HG03460 (cell line): ENCODE data around the gene ARG1.

Source experiments
- ATAC-seq: cut with Tn5 transposase; IDR thresholded peaks from one replicate; pipeline ENCODE4 v1.9.1; 2021; ENCODE audit not compliant: unreplicated experiment

Gene ARG1

DNA sequence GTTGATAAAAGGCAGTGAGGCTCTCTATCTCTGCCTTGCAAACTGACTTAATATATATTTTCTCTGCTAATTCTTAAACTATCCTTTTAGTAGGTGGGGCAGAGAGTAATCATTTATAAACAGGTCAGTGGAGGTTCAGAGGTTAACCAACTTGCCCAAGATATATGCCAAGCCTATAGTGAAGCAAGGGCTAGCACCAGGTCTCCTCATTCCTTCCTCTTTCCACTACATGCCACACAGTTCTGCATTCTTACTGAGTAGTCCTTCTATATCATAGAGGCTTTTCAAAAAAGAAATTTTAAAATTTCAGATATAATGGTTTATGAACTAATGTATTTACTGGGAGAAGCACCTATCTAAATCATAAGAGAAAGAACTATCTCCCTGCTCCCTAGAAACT, 8.5 kb downstream of the ARG1 start:
- no peak for ATAC-seq

GRCh38 chr6:131586543-131586942, 13.5 kb downstream of the ARG1 start:
- ATAC-seq: no peak

DNA sequence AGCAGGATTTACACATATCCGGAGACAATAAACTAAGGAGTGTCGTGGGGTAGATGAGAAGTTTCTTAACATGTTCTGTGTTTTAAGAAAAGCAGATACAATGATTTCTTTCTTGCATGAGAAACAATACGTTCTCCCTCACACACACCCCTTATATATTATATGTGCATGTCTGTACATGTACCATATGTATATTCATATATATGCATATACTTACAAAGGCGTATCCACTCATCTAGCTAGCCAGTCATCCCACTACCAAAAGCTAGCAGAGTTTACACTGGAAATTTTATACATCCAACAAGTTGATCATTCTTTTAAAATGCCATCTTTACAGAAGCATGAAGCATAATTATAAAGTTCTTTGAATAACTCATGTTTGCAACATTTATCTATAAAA, 14.9 kb downstream of the ARG1 start:
- no peak for ATAC-seq

DNA sequence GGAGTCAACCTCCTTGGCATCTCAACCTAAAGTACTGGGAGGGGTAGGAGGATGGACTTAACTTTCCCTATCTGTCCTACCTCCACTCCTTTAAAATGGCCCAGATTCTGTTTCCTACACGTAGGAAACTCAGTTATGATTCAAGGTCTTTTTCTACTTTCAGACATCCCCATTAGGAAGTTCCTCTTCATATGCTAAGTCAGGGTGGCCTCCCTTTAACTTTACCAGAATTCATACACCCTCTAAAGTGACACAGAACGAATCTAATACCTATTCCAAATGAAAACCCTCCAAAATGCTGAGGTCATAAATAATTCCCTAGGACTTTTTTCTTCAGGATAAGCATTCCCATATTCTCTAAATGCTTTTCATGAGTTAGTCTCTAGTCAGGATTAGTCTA, 15.6 kb downstream of the ARG1 start:
- ATAC-seq: no peak

- no peak for ATAC-seq
Measured at GRCh38 chr6:131592935-131593334, 19.9 kb downstream of the ARG1 start.

DNA sequence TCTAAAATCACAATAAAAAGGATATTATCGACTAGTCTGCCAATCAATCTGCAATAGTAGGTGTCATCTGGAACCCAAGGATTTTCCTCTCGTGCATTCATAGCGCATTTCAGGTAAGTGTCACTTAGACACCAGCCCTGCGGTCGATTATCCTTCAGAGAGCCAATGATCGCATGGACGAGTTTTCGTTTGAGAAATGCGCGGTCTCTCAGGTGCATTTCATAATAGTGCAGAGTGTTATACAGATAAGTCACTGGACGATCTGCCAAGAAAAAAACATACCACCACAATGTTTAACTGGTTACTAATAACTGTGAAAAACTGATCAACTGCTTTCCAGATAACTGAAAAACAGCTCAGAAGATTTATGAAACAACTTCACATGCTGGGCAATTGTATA, 21.0 kb downstream of the ARG1 start:
- ATAC-seq: no peak

GRCh38 chr6:131597446-131597845, 24.4 kb downstream of the ARG1 start:
- no peak for ATAC-seq

- ATAC-seq: no peak
Measured at GRCh38 chr6:131600716-131601115, 27.7 kb downstream of the ARG1 start.

DNA sequence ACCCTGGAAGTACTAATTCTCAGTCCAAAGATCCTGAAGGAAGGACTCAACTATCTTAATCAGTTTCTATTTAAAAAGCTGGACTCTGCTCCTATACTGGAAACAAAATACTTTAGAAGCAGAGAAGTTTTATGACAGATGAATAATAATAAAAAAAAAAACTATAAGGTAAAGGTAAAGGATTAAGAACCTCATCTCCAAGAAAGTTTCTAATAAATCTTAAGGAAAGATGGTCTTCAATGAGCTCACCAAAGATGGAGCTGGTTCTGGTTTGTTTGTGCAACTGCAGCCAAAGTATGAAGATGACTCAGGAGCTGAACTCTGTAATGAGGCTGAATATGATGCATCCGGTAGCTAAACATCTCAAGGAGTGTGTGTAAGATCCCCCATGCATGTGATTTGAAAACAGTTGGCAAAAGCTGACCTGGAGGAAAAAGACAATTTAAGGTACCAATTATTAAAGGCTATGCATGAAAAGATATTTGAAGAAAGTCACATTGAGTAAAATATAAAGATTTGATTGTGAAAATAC, 29.8 kb downstream of the ARG1 start:
- no peak for ATAC-seq

DNA sequence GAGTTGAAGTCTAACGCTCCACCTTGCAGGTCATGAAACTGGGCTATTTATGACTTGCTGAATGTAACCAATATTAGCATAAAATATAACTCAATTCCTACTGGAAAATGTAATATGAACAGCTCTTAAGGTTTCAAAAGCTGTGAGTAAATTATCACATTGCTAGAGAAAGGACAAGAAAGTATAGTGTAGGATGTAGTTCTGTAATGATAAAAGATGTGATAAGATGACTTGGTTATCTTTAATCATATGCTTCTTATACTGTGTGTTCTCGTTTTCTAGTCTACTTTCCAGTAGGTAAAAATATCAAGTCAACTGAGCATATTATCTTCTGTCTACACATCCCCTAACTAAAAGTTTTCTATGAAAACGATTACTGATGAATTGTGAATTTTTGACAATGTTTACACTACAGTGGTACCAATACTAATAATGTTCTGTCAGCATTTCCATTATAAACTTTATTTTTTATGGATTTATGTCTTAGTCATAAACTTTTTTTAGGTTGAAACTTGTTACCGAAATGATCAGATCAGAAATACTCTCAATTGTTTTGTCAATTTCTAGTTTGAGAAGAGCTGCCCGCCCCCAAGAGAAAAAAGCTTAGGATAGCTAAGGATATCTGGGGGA, 40.4 kb downstream of the ARG1 start:
- ATAC-seq: no peak

DNA sequence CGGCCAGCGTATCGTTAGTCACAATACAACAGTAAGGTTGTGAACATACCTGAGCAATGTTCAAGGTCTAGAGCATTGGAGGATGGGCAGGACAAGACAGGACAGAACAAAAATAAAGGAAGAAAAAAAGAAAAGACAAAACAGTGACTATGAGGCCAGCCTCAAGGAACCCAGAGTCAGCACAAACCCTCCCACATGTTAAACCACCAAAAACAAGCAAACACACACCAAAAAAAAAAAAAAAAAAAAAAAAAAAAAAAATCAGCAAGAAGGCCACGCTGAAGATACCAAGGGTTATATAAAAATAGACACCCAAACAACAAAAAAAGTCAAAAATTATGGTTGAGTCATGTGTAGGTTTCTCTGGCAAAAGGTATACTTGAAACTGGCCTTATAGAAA, 42.2 kb downstream of the ARG1 start:
- ATAC-seq: no peak

DNA sequence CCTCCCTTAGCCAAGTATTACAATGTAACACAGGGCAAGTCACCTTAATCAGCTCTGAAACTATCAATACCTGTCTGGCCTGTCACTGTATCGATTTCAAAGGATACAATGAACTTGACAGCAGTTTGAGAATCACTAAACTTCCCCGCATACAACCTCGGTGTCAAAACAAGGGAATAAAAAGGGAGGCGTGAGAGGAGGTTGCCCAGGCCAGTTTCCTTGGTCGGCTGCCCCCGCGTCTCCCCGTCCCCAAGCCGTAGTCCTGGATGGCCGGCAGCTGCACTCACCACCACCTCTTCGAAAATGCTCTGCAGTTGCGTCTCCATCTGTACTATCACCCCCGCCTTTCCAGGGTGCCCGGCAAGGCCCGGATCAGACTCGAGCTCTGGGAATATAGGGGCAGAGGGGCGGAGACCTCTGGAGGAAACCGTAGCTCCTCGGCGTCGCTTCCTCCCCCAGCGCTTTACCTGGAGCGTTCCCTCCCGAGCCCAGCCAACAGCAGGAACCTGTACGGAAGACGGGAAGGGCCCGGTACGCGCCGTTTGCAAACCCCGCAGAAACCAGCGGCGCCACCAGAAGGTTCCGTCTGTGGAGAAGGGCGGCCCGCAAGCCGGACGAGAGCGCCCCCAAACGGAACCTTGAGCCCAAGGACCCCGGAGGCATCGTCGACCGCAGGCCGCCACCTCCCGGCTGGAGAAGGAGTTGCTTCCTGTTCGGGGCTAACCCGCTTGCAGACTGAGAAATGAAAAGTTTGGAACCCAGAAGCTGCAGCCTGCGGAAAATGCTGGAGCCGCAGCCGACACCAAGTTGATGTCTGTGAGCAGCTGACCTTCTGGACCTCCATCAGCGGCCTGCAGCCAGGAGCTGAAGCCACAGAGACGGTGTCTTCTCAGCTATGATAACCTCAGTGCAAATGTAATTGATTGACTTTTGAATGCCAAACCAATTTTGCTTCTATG, 55.0 kb downstream of the ARG1 start, which contains the start of gene MED23:
TSS of gene MED23 (minus strand) at position 519 of the 959 bp plus-strand sequence. CDS start at position 326, 193 bp downstream.
- peak; percentile 97 for ATAC-seq

GRCh38 chr6:131628726-131629125, 55.7 kb downstream of the ARG1 start:
- no peak for ATAC-seq

GRCh38 chr6:131629651-131630050, 56.6 kb downstream of the ARG1 start:
- no peak for ATAC-seq

DNA sequence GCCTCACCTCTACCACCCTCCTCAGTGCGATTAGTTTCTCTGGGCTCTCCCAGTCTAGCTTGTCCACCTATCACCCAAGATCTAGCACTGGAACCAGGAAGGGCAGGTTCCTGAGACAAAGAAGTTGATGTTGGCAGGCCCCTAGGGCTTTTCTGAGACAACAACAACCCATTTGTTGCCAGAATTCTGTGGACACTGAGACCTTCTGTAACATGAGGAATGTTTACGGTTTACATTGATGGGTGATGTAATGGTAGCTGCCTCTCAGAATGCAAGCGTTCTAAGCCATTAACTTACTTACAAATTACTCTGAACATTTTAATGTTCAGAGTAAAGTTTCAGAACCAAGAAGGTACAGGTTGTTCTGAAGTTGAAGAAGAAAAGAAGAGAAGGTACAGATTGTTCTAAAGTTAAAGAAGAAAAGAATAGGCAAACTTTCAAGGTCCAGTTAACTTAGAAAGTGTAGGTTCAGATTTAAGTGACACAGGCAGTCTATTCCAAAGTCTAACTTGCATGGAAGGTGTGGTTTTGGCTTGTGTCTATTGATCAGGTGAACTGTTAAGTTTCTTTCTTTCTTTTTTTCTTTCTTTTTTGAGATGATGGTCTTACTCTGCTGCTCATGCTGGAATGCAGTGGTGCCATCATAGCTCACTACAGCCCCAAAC, 58.7 kb downstream of the ARG1 start:
- ATAC-seq: no peak
